ENCODE data around the gene IFI30.

Gene IFI30

DNA sequence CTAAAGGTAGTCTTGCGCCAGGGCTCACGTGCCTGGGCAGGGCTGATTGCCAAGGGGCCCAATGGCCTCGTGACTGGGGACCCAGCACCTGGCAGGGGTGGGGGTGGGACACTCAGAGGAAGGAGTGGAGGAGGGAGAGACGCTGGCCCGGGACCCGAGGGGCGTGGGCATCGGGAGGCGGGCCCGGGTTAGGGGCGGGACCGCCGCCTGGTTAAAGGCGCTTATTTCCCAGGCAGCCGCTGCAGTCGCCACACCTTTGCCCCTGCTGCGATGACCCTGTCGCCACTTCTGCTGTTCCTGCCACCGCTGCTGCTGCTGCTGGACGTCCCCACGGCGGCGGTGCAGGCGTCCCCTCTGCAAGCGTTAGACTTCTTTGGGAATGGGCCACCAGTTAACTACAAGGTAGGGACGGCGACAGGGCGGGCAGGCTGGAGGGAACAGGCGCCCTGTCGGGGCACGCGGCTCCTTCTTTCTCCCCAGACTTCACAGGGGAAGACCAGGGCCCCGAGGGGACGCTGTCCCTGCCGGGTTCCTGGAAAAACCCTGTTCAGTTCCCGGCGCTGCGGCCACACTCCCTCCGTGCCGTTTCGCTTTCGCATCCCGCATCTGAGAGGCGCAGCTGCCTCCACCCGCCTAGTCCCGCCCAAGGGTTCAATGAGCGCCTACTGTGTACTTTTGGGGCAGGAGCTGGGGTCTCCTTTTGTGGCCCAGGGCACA, at the start of gene IFI30:
Gene IFI30 (plus strand): TSS at position 242 of the 717 bp plus-strand sequence. CDS start 29 bp downstream, at position 271.
- DNase-seq, result no peak

DNA sequence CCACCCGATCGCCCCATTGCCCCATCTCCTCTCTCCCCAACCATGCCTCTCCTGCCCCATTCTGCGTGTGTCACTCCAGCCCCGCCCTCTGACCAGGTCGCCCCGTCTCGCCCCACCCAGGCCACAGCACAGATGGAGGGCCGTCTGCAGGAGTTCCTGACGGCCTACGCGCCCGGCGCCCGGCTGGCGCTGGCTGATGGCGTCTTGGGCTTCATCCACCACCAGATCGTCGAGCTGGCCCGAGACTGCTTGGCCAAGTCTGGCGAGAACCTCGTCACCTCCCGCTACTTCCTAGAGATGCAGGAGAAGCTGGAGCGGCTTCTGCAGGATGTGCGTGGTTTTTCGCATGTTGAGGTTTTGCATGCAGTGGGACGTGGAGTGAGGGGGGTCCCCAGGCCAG, 49.8 kb upstream of the IFI30 start:
- no peak for DNase-seq

DNA sequence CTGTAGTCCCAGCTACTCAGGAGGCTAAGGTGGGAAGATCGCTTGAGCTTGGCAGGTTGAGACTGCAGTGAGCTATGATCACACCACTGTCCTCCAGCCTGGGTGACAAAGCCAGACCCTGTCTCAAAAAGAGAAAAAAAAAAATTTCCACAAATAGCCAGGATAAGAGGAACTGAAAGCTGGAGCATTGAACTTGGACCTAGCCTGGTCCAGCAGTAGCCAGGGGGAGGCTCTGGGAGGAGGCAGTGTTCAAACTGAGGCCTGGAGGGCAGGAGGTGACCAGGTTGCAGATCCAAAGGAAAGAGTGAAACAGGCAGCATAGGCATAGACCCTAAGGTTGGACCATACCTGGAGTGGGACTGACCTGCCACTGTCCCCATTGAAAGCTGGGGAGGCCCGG, 47.5 kb upstream of the IFI30 start:
- DNase-seq, result no peak

DNA sequence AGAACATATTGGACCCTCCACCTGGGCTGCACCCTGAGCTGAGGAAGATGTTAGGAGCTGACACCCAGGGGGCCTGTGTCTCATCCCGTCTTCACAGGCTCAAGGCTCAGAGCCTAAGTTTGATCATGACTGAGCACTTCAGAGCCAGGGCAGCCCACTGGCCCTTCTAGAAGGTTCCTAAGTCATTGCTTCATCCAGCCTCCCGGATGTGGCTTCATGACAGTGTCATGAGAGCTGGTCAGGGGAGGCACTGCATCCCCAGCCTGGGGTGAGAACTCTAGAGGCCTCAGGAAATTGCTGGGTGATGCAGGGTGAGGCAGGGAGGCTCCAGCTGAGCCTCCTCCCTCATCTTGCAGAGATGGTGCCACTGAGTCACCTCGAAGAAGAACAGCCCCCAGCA, 45.6 kb upstream of the IFI30 start:
- no peak for DNase-seq

DNA sequence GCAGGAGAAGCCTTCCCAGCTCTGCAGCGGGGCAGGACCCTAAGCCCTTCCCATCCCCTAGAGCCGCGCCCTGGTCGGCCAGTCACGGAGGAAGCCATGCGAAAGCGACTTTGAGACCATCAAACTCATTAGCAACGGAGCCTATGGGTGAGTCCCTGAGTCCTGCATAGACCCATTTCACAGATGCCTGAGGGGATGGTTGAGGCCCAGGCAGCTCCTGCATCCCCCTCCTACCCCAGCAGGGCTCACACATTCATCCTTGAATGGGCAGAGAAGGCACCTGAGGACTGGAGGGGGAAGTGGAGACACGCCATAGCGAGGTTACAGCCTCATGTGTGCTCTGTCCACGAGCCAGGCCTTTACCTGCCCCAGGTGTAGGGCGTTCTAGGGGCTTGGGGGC, 44.8 kb upstream of the IFI30 start:
- no peak for DNase-seq

DNA sequence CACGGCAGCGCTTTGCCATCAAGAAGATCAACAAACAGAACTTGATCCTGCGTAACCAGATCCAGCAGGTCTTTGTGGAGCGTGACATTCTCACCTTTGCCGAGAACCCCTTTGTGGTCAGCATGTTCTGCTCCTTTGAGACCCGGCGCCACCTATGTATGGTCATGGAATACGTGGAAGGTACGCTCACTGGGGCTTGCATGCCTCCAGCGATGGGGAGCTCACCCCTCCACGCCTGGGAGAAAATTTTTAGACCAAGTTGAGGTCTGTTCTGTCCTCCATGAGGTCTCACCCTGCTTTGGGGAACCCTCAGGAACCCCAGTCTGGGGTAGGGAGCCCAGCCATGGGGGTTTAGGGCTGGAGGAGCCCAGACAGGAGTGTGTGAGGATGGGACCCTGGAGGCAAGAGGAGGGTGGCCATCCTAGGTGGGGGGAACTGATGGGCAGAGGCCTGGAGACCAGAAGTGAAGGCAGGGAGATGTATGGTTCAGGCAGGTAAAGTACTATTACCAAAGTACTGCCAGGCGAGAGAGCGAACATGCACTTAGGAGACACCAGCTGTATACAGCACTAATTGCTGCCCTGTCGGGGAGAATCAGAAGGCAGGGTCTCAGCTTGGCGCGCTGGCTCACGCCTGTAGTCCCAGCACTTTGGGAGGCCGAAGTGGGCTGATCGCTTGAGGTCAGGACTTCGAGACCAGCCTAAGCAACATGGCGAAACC, 42.9 kb upstream of the IFI30 start:
- no peak for DNase-seq

DNA sequence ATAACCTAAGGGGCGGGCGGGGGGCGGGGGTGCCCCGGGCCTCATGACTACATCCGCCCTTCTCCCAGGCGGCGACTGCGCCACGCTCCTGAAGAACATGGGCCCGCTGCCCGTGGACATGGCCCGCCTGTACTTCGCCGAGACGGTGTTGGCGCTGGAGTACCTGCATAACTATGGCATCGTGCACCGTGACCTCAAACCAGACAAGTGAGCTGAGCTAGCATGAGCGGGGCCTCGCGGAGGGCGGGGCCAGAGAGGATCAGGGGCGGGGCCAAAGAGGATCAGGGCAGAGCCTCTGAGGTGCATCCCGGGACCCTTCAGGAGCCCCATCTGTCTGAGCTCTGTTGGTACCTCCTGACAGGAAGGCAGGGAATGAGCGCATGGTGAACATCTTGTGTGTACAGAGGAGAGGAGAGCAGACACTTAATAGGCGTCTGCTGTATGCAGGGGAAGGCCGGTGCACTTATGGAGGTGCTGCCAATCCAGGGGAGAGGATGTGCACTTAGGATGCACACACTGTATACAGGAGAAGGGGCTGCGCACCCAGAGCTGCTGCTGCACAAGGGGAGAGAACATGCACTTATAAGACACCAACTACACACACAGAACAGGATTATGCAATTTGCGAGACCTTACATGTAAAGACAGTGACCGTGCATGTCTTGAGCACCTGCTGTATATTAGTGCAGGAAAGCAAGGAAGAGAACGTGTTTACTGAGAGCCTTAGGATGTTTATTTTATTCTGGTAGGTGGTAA, 41.6 kb upstream of the IFI30 start:
- DNase-seq, result no peak

DNA sequence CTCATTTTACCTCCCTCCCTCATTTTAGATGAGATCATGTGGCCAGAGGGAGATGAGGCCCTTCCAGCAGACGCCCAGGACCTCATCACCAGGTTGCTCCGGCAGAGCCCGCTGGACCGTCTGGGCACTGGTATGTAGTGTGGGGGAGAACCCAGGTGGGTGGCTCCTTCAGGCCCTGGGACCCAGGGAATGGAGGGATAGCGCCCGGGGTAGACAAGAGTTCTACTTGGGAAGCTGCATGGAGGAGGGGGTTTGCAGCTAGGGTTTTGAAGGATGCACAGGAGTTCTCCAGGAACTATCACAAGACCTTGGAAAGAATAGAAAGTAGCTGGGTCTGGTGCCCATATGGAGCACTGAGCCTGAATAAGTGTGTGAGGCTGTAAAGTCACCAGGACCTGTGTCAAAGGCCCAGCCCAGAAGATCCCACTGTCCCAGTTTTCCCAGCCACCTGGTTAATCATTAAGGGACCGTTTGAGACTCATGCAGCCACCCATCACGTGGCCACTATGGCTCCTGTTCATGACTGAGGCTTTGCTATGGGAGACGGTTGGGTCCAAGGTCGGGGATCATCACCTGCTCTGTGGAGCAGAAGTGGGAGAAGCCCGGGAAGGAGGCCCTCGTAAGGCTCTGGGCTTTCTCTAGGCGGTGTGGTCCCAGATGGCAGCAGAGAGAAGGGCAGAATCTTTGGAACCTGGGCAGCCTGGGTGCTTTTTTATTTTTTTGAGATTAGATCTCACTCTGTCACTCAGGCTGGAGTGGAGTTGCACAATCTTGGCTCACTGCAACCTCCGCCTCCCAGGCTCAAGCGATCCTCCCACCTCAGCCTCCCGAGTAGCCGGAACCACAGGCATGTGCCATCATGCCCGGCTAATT, 37.7 kb upstream of the IFI30 start:
- DNase-seq, result no peak

DNA sequence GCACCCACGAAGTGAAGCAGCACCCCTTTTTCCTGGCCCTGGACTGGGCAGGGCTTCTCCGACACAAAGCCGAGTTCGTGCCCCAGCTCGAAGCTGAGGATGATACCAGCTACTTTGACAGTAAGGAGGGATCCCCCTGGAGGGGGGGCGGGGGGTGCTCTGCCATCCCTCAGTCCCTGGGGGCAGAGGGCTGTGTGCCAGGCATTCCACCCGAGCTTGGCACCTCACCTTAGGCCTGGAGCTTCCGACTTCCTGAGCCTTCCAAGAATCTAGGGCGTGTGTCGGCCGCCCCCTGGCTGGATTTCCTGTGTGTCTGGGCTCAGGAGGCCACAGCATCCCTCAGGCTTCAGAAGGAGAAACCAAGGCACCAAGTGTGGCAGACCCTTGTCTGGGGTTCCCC, 36.4 kb upstream of the IFI30 start:
- no peak for DNase-seq

DNA sequence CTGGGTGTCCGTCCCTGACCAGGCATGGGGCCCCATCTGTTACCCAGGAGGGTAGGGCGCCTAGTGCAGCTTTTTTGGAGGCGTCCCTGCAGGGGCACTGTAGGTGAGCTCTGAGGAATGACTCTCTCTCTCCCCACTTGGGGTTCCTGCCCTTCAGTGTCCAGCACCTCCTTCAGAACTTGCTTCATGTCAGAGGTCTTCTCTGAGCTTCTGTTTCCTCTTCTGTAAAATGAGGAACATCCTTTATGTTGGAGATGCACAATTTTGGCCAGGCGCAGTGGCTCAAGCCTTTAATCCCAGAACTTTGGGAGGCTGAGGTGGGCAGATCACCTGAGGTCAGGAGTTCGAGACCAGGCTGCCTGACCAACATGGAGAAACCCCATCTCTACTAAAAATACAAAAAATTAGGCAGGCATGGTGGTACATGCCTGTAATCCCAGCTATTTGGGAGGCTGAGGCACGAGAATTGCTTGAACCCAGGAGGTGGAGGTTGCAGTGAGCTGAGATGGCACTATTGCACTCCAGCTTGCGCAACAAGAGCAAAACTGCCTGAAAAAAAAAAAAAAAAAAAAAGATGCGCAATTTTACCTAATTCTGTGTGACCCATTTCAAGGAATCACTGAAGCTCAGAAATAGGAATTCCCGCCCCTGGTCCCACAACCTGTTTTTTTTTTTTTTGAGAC, 35.8 kb upstream of the IFI30 start:
- DNase-seq, result no peak

DNA sequence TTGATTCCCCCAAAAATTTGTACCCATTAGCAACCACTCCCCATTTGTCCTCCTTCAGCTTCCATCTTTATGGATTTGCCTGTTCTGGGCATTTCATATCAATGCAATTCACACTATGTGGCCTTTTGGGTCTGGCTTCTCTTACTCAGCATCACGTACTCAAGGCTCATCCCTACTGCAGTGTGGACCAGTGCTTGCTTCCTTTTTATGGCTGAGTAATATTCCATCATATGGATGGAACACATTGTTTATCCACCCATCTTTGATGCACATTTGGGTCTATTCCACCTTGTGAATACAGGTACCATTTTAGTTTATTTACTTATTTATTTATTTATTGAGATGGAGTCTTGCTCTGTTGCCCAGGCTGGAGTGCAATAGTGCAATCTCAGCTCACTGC, 33.1 kb upstream of the IFI30 start:
- no peak for DNase-seq

DNA sequence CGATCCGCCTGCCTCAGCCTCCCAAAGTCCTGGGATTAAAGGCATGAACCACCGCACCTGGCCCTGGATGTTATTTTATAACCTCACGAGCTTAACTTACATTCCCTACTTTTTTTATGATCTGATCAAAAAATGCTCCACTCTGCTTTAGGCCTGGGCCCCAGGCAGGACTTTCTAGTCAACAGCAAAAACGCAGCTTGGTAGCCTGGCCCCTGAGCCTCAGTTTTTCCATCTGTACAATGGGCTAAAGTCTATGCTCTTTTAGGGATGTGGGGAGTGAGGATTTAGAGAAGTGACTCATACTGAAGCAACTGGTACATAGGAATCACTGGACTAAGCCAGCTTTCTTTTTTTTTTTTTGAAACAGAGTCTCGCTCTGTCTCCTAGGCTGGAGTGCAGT, 32.6 kb upstream of the IFI30 start:
- no peak for DNase-seq

DNA sequence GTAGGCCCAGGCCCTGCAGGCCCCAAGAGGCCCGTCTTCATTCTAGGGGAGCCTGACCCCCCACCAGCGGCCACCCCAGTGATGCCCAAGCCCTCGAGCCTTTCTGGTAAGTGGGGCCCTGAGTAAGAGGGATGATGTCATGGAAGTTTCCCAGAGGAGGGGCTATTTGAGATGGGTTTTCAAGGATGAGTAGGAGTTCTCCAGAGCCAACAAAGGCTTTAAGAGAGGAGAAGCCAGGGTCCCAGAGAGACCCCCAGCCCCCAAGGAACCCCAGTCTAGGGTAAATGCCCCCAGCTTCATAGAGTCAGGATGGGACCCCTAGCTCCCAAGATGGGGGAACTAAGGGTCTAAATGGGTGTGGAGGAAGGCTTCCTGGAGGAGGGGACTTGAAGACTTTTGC, 29.7 kb upstream of the IFI30 start:
- no peak for DNase-seq

DNA sequence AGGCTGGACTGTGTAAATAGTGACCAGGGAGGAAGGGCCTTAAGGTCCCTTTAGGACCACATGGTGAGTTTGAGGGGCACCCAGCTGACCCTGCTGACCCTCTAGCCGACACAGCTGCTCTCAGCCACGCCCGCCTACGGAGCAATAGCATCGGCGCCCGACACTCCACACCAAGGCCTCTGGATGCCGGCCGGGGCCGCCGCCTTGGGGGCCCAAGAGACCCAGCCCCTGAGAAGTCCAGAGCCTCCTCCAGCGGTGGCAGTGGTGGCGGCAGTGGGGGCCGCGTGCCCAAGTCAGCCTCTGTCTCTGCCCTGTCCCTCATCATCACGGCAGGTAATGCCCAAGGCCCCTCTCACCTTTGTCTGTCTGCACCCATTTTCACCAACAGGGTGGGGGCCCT, 29.3 kb upstream of the IFI30 start:
- no peak for DNase-seq

DNA sequence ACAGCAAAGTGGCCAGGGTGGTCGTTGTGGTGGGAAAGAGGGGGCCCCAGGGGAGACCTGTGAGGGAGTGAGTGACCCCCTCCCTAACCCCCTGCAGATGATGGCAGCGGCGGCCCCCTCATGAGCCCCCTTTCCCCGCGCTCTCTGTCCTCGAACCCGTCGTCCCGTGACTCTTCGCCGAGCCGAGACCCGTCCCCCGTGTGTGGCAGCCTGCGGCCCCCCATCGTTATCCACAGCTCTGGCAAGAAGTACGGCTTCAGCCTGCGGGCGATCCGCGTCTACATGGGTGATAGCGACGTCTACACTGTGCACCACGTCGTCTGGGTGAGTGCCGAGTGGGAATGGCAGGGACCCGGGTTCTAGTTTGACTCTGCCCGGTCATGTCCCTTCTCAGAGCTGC, 28.7 kb upstream of the IFI30 start:
- no peak for DNase-seq

DNA sequence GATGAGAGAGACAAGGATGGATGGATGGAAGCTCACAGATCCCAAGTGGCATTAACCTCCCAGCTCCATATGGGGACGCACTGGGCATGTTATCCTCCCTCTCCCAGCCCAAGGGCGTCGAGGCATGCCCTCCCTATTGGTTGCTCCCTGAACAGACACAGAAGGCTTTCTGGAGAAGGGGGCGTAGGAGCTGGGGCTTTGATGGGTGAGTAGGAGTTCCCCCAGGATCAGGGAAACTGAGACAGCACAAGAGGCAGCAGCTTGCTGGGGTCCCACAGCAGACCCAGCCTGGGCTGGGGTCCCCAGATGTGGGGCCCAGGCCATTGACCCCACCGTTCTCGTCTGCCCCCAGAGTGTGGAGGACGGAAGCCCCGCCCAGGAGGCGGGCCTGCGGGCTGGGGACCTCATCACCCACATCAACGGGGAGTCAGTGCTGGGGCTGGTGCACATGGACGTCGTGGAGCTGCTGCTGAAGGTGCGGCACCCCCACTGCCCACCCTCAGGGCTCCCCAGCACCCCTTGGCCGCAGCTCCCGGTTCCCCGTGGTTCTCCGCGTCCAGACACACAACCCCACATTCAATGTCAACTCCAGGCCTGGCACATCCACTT, 28.1 kb upstream of the IFI30 start:
- DNase-seq, result no peak

DNA sequence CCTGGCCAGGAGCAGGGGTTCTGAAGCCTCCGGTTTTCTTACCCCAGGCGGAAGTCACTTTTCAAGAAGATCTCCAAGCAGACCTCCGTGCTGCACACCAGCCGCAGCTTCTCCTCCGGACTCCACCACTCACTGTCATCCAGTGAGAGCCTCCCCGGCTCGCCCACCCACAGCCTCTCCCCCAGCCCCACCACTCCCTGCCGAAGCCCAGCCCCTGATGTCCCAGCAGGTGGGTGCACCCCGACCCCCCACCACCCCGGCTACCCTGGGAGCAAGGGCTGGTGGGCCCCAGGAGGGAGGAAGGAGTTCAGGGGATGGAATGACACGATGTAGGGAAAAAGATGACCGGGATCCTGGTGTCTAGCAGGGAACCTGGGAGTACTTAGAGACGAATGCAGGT, 26.2 kb upstream of the IFI30 start:
- DNase-seq, result no peak

DNA sequence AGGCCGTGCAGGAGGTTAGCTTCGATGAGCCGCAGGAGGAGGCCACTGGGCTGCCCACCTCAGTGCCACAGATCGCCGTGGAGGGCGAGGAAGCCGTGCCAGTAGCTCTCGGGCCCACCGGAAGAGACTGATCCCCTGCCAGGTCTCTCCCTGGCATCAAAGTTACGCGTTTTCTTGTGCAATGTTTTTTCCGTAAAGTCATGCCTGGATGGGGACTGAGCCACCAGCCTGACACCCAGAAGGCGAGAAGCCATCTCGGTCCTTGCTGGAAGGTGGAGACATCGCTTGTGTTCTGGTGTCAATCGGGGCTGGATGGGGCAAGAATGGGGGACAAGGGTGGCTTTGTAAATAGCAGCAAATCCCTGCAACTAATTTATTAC, 24.0 kb upstream of the IFI30 start:
- DNase-seq, result no peak

DNA sequence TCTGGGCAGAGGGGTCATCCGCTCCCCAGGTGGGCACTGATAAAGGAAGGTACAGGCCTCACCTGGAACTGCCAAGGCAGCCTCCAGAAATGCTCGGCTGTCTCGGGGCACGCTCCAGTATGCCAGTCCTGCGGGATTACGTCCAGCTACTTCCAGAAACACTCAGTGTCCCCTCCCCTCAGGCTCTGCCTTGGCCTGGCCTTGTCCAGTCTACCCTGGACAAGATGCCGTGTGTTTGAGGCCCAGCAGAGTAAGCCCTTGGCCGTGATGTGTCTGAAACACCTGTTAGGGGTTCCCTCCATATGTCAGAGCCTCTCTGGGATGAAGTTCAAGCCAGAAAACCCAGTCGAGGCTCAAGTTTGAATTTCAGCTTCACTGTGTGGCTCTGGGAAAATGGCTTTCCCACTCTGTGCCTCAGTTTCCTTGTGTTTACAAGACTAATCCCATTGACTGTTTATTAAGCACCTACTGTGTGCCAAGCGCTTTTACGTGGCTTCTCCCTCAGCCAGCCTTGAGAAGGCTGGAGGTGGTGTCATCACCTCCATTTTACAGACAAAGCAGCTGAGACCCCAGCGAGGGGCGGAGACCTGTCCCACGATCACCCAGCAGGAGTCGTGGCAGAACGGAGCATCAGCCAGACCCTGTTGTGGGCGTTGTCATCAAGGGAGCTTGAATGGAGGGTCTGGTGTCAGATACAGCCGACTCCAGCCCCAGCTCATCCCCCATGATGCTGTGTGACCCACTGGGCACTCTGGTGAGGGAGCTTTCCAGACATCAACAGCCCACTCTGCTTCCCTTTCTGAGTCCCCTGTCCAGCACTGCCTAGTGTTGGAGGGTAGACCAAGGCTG, 22.6 kb upstream of the IFI30 start:
- no peak for DNase-seq

DNA sequence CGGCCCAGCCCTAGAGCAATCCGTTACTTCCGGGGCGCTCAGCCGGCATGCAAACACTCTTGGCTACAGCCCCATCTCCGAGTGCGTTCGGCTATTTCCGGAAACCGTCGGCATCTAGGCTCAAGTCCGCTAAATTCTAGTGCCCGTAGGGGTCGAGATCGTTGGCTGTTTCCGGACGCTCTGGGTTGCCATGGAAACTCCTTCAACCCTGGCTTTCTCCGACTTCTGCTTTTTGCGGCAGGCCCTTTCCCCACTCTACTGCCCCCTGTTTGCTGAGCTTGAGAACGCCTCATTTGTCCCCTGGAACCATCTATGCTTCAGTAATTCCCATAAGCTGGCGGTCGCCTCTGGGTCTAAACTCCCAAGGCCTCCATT, 21.2 kb upstream of the IFI30 start:
- peak; percentile 72 for DNase-seq
